Measurements from ENCODE around the gene UBAP2. TPM values are rescaled to one million over a fixed set of nuclear protein-coding genes. Genes with fewer than 3 reads are reported as not detected.

UBAP2 gene
- total RNA-seq, 4 donors from 2014 or later = 31.0 to 49.6 (median 37.6) TPM

DNA sequence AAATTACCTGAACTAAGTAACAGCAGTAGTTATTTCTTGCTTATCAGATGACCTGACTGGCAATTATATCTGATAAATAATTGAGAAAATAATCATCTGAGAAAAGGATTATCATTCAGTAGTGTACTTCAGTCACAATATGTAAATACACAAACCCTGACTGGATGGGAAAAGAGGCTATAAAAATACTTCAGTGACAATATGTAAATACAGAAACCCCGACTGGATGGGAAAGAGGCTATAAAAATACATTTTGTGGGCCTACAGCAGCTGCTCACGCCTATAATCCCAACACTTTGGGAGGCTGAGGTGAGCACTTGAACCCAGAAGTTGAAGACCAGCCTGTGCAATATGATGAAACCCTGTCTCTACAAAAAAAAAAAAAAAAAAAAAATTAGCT is 11.1 kb downstream of the UBAP2 start:
- Histone ChIP-seq H3K27me3 (no peaks in the 10 kb centered on the region), H3K4me3 (no peak overlapping the region), H3K9me3 (no peaks in the 10 kb centered on the region), H3K36me3 (peaks cover 0 to 12% (median 5%) of the 10 kb centered on the region in 4 donors), H3K4me1 (peaks cover 0 to 48% (median 31%) of the 10 kb centered on the region in 4 donors), H3K27ac (replicated peaks in 1 of 4) (no peak overlapping the region)
- DNase-seq (ENCODE audit: extremely low spot score) = no peak
- no peak for TF ChIP-seq POLR2A (IDR thresholded peaks at IDR 0.05; ENCODE audit: low read depth)
- no peak for TF ChIP-seq CTCF (IDR thresholded peaks at IDR 0.05)
- no peak for TF ChIP-seq POLR2AphosphoS5 (IDR thresholded peaks at IDR 0.05)
- no peak for TF ChIP-seq EP300 (IDR thresholded peaks at IDR 0.05)
- intact Hi-C loops (cut with DNase I) = no loop called here
- WGBS = 79% methylated on average over 2 of the region's 2 CpGs

- Histone ChIP-seq H3K4me1 (peaks cover 0 to 45% (median 31%) of the 10 kb centered on the region in 4 donors), H3K4me3 (no peak overlapping the region), H3K36me3 (peaks cover 0 to 15% (median 5%) of the 10 kb centered on the region in 4 donors), H3K9me3 (no peaks in the 10 kb centered on the region), H3K27me3 (no peaks in the 10 kb centered on the region), H3K27ac (replicated peaks in 1 of 4) (peak overlapping the region in 1 of 4 donors; percentile 58)
- intact Hi-C loops (cut with DNase I) = no loop called here
- no peak for DNase-seq (ENCODE audit: extremely low spot score)
- TF ChIP-seq EP300 (IDR thresholded peaks at IDR 0.05) = no peak
- no peak for TF ChIP-seq POLR2A (IDR thresholded peaks at IDR 0.05; ENCODE audit: low read depth)
- no peak for TF ChIP-seq POLR2AphosphoS5 (IDR thresholded peaks at IDR 0.05)
- 94% methylated on average over 5 of the region's 5 CpGs for WGBS
Observed at GRCh38 chr9:34036625-34037024, 12.1 kb downstream of the UBAP2 start.

DNA sequence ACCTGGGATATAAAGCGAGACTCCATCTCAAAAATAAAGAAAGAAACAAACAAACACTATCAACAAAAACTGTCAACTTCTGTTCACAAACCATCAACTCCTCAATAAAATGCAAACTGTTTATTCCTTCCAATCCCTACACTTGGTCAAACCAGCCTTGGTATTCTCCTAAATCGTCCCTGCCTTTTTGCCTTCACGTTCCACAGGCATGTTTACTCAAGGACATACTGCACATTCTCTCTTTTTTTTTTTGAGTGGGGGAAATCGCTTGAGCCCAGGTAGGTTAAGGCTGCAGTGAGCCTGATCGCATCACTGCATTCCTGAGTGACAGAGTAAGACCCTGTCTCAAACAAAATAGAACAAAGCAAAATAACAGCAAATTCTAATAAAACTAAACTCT is 13.0 kb downstream of the UBAP2 start:
- no peaks in the 10 kb centered on the region for H3K9me3 ChIP-seq
- WGBS = 63% methylated on average over 5 of the region's 5 CpGs
- intact Hi-C loops (cut with DNase I) = no loop called here
- no peaks in the 10 kb centered on the region for H3K27me3 ChIP-seq
- TF ChIP-seq CTCF (IDR thresholded peaks at IDR 0.05) = no peak
- no peak for TF ChIP-seq POLR2AphosphoS5 (IDR thresholded peaks at IDR 0.05)
- TF ChIP-seq POLR2A (IDR thresholded peaks at IDR 0.05; ENCODE audit: low read depth) = no peak
- no peak for TF ChIP-seq EP300 (IDR thresholded peaks at IDR 0.05)
- H3K36me3 ChIP-seq = peaks cover 0 to 16% (median 5%) of the 10 kb centered on the region in 4 donors
- DNase-seq (ENCODE audit: extremely low spot score) = no peak
- H3K4me3 ChIP-seq = no peak overlapping the region
- H3K27ac ChIP-seq (replicated peaks in 1 of 4) = peak overlapping the region in 3 of 4 donors; percentile 7 to 58 (median 37)
- peaks cover 0 to 39% (median 31%) of the 10 kb centered on the region in 4 donors for H3K4me1 ChIP-seq

- Histone ChIP-seq H3K4me3 (no peak overlapping the region), H3K4me1 (peaks cover 0 to 36% (median 31%) of the 10 kb centered on the region in 4 donors), H3K27me3 (no peaks in the 10 kb centered on the region), H3K27ac (replicated peaks in 1 of 4) (peak overlapping the region in 3 of 4 donors; percentile 43 to 58 (median 56)), H3K9me3 (no peaks in the 10 kb centered on the region), H3K36me3 (peaks cover 0 to 11% (median 5%) of the 10 kb centered on the region in 4 donors)
- no peak for TF ChIP-seq EP300 (IDR thresholded peaks at IDR 0.05)
- no peak for TF ChIP-seq POLR2AphosphoS5 (IDR thresholded peaks at IDR 0.05)
- TF ChIP-seq CTCF (IDR thresholded peaks at IDR 0.05) = no peak
- TF ChIP-seq POLR2A (IDR thresholded peaks at IDR 0.05; ENCODE audit: low read depth) = no peak
- intact Hi-C loops (cut with DNase I) = no loop called here
- WGBS = 86% methylated on average over 6 of the region's 6 CpGs
- DNase-seq (ENCODE audit: extremely low spot score) = no peak
Observed at GRCh38 chr9:34034698-34035065, 14.0 kb downstream of the UBAP2 start.

GRCh38 chr9:34032631-34033030 is 16.1 kb downstream of the UBAP2 start:
- Histone ChIP-seq H3K9me3 (no peaks in the 10 kb centered on the region), H3K4me1 (peaks cover 0 to 36% (median 31%) of the 10 kb centered on the region in 4 donors), H3K4me3 (no peak overlapping the region), H3K27ac (replicated peaks in 1 of 4) (peak overlapping the region in 1 of 4 donors; percentile 32), H3K27me3 (no peaks in the 10 kb centered on the region), H3K36me3 (peaks cover 0 to 15% (median 3%) of the 10 kb centered on the region in 4 donors)
- no peak for DNase-seq (ENCODE audit: extremely low spot score)
- 77% methylated on average over 7 of the region's 7 CpGs for WGBS
- intact Hi-C loops (cut with DNase I) = no loop called here
- no peak for TF ChIP-seq CTCF (IDR thresholded peaks at IDR 0.05)
- no peak for TF ChIP-seq POLR2A (IDR thresholded peaks at IDR 0.05; ENCODE audit: low read depth)
- TF ChIP-seq EP300 (IDR thresholded peaks at IDR 0.05) = no peak
- TF ChIP-seq POLR2AphosphoS5 (IDR thresholded peaks at IDR 0.05) = no peak

Measured in esophagus muscularis mucosa (tissue), 4 donors.